ENCODE data around the gene PLD6.

PLD6 gene

DNA sequence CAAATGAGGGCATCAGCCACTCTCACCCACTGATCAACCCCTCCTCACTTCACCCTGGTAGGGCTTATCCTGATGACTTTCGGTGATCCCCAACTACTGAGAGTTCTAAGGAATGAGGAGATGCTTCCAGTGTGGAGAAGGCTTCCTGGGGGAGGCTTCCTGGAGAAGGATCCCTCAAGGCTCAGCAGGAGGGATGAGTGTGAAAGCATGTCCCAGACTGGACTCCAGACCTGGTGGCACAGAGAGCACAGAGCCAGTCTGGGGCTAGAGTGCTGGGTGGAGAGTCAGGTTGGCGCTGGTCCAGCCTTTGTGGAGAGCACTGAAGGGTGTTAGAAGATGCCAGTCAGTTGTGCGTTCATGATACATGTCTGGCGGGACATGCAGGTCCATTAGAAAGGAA lies 53.7 kb downstream of the PLD6 start:
- no peak for DNase-seq
- no peaks in the 10 kb centered on the region for H3K9me3 ChIP-seq (ENCODE audit: severe bottlenecking)
- TF ChIP-seq, protein P1, sequence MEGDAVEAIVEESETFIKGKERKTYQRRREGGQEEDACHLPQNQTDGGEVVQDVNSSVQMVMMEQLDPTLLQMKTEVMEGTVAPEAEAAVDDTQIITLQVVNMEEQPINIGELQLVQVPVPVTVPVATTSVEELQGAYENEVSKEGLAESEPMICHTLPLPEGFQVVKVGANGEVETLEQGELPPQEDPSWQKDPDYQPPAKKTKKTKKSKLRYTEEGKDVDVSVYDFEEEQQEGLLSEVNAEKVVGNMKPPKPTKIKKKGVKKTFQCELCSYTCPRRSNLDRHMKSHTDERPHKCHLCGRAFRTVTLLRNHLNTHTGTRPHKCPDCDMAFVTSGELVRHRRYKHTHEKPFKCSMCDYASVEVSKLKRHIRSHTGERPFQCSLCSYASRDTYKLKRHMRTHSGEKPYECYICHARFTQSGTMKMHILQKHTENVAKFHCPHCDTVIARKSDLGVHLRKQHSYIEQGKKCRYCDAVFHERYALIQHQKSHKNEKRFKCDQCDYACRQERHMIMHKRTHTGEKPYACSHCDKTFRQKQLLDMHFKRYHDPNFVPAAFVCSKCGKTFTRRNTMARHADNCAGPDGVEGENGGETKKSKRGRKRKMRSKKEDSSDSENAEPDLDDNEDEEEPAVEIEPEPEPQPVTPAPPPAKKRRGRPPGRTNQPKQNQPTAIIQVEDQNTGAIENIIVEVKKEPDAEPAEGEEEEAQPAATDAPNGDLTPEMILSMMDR (IDR thresholded peaks at IDR 0.05; ENCODE audit: low read depth, low read length), result no peak
- no peaks in the 10 kb centered on the region for H3K27me3 ChIP-seq (ENCODE audit: insufficient read depth, low read depth, severe bottlenecking)
- no peak overlapping the region for H3K27ac ChIP-seq
- peaks cover 87% of the 10 kb centered on the region for H3K36me3 ChIP-seq
- no peak overlapping the region for H3K4me3 ChIP-seq (ENCODE audit: low read depth, low read length)

DNA sequence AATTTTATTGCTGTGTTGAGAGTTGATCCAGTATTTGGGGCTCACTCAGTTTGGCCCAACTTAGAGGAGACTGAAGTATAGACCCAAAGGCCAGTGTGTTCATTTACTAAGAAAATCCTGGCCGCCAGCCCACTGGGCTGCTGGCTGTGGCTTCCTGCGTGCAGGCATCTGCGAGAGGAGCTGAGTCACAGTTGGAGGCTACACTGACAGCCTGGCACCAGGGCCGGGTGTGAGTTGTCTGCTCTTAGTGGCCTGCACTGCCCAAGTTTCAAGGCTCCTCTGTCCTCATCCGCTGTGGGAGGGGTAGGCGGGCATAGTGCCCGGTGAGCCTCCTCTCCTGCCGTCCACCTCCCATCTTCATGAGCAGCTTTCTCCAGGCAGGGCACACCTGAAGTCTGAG lies 54.2 kb downstream of the PLD6 start:
- DNase-seq, result no peak
- peaks cover 87% of the 10 kb centered on the region for H3K36me3 ChIP-seq

DNA sequence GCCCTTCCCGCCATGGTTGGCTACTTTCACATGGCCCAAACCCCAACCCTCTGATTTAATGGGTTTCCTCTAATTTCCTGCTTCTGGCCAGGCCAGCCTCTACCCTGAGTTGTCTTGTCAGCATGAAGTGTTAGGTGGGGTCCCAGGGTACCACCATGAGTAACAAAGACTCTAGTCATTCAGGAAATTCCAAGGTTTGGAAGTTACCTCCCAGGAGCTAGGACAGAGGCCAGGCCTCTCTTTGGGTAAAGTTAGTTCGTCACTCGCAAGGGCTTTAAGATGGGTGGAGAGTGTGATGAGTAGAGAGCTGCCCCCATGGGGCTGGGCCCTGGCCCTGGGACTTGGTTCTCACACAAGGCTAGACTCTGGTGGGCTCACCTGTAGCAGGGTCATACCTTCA lies 54.6 kb downstream of the PLD6 start:
- no peaks in the 10 kb centered on the region for H3K9me3 ChIP-seq (ENCODE audit: severe bottlenecking)
- no peak for DNase-seq
- TF ChIP-seq, protein P1 (IDR thresholded peaks at IDR 0.05; ENCODE audit: low read depth, low read length), result no peak
- H3K27me3 ChIP-seq (ENCODE audit: insufficient read depth, low read depth, severe bottlenecking), result no peaks in the 10 kb centered on the region
- H3K27ac ChIP-seq, result no peak overlapping the region
- H3K36me3 ChIP-seq, result peaks cover 87% of the 10 kb centered on the region
- H3K4me3 ChIP-seq (ENCODE audit: low read depth, low read length), result no peak overlapping the region

More for the DNA sequence above, 54.2 kb downstream of the PLD6 start:
- H3K9me3 ChIP-seq (ENCODE audit: severe bottlenecking), result no peaks in the 10 kb centered on the region
- TF ChIP-seq, protein P1 (IDR thresholded peaks at IDR 0.05; ENCODE audit: low read depth, low read length), result no peak
- H3K27ac ChIP-seq, result no peak overlapping the region
- H3K27me3 ChIP-seq (ENCODE audit: insufficient read depth, low read depth, severe bottlenecking), result no peaks in the 10 kb centered on the region
- no peak overlapping the region for H3K4me3 ChIP-seq (ENCODE audit: low read depth, low read length)

DNA sequence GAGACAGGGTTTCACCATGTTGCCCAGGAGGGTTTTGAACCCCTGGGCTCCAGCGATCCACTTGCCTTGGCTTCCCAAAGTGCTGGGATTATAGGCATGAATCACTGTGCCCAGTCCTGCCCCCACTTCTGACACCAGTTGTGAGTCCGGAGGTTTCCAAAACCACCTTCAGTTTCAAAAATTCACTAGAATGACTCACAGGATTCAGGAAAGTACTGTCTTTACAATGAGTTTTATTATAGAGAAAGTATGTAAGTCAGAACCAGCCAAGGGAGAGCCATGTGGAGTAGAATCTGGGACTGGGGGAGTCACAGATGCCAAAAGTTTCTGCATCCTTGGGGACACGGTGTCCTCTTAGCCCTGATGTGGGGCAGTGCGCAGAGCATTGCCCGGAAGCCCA lies 55.1 kb downstream of the PLD6 start:
- no peaks in the 10 kb centered on the region for H3K27me3 ChIP-seq (ENCODE audit: insufficient read depth, low read depth, severe bottlenecking)
- H3K36me3 ChIP-seq, result peaks cover 87% of the 10 kb centered on the region
- TF ChIP-seq, protein P1 (IDR thresholded peaks at IDR 0.05; ENCODE audit: low read depth, low read length), result no peak
- no peak overlapping the region for H3K4me3 ChIP-seq (ENCODE audit: low read depth, low read length)
- H3K9me3 ChIP-seq (ENCODE audit: severe bottlenecking), result no peaks in the 10 kb centered on the region
- H3K27ac ChIP-seq, result no peak overlapping the region
- no peak for DNase-seq

Measured in WERI-Rb-1 (cell line).